Fibroblast of villous mesenchyme (primary cell): ENCODE results near the gene TRPM2. TPM values are rescaled to one million over a fixed set of nuclear protein-coding genes. Genes with fewer than 3 reads are reported as not detected.
A peak's percentile ranks its signal among the peaks of the same experiment; 100 is the strongest.
"Not testable (repeated sequence)": the region's sequence is repeated elsewhere in the genome, so short reads cannot be mapped to it uniquely, and the experiment has no call there.

Experiments
- DNase-seq: peaks from one replicate; pipeline ENCODE4 v3.0.0-alpha.2; 2010; ENCODE audit warnings: low read depth
- H3K4me3 ChIP-seq: 2 replicates; pipeline ENCODE4 v1.5.1; 2011; ENCODE audit warnings: low read depth, mild to moderate bottlenecking, low read length
- total RNA-seq: library from RNA; depleted of rRNA; stranded (reverse); fragments of >200 nt; gene quantifications from 2 replicates; pipeline ENCODE4 v1.2.3, GENCODE V29; 2012
- TF ChIP-seq, protein P1 (sequence below): IDR thresholded peaks from 2 replicates; pipeline ENCODE4 v1.5.1; 2012; ENCODE audit warnings: low read depth, mild to moderate bottlenecking, low read length; ENCODE audit not compliant: insufficient read depth

The TRPM2 gene
- total RNA-seq, 1 donor: under 0.01 TPM

DNA sequence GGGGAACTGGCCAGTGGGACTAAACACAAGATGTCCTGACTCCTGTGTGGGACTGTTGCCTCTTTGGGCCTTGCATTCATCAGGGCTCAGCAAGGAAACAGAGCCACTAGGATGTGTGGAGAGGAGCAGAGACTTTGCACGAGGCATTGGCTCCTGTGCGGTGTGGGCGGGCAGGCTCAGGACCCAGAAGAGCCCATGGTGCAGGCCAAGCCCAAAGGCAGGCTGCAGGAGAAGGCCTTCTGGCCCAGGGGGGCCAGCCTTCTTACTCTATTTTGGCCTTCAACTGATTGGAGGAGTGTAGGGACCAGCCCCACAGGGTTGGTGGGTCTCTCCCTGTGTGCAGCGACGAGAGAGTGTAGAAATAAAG is 125.4 kb downstream of the TRPM2 start:
- TF ChIP-seq, protein P1, sequence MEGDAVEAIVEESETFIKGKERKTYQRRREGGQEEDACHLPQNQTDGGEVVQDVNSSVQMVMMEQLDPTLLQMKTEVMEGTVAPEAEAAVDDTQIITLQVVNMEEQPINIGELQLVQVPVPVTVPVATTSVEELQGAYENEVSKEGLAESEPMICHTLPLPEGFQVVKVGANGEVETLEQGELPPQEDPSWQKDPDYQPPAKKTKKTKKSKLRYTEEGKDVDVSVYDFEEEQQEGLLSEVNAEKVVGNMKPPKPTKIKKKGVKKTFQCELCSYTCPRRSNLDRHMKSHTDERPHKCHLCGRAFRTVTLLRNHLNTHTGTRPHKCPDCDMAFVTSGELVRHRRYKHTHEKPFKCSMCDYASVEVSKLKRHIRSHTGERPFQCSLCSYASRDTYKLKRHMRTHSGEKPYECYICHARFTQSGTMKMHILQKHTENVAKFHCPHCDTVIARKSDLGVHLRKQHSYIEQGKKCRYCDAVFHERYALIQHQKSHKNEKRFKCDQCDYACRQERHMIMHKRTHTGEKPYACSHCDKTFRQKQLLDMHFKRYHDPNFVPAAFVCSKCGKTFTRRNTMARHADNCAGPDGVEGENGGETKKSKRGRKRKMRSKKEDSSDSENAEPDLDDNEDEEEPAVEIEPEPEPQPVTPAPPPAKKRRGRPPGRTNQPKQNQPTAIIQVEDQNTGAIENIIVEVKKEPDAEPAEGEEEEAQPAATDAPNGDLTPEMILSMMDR: no peak
- H3K4me3 ChIP-seq: no peak overlapping the region
- DNase-seq: no peak

DNA sequence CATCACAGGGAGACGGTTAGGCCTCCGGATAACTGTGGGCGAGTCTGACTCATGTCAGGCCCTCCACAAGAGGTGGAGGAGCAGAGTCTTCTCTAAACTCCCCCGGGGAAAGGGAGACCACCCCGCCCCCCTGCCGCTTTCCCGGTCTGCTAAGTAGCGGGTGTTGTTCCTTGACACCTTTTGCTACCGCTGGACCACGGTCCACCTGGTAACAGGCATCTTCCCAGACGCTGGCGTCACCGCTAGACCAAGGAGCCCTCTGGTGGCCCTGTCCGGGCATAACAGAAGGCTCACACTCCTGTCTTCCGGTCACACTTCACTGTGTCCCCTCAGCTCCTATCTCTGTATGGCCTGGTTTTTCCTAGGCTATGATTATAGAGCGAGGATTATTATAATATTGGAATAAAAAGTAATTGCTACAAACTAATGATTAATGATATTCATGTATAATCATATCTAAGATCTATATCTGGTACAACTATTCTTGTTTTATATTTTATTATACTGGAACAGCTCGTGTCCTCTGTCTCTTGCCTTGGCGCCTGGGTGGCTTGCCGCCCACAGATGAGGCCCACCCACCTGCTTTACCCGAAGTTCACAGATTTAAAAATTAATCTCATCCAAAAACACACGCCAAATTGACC is 126.3 kb downstream of the TRPM2 start:
- H3K4me3 ChIP-seq: not testable (repeated sequence)
- peak; percentile 11 for DNase-seq
- TF ChIP-seq, protein P1: peak; percentile 55

GRCh38 chr21:44480200-44481053 is 127.0 kb downstream of the TRPM2 start:
- no peak for DNase-seq
- no peak overlapping the region for H3K4me3 ChIP-seq
- TF ChIP-seq, protein P1: no peak

DNA sequence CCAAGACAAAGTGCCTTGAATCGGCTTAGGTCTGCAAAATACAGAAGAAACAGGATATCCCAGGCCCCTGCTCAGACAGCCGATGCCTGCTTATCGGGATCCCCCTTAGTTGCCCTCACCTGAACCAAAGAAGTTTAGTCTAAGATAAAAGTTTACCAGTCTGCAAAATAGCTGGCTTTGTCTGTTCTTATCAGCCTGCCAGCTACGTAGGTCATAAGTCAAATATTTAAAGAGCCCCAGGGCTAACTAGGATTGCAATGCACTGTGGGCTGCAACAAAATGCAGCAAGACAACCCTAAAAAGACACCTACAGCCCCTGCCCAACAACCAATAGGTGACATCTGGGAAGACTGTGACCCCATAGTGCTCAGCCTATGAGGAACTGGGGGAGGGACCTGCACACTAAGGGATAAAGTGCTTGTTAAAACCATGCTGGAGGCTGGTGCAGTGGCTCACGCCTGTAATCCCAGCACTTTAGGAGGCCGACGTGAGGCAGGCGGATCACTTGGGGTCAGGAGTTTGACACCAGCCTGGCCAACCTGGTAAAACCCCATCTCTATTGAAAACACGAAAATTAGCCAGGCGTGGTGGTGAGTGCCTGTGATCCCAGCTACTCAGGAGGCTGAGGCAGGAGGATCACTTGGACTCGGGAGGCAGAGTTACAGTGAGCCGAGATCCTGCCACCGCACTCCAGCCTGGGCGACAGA is 129.3 kb downstream of the TRPM2 start:
- H3K4me3 ChIP-seq: no peak overlapping the region
- DNase-seq: no peak
- TF ChIP-seq, protein P1: no peak

GRCh38 chr21:44483288-44484237 is 130.1 kb downstream of the TRPM2 start:
- no peak overlapping the region for H3K4me3 ChIP-seq
- TF ChIP-seq, protein P1: no peak
- no peak for DNase-seq
